HG03039 (cell line): ENCODE data around the gene COL9A1.
A peak's percentile ranks its signal among the peaks of the same experiment; 100 is the strongest.
"Not testable (repeated sequence)": the region's sequence is repeated elsewhere in the genome, so short reads cannot be mapped to it uniquely, and the experiment has no call there.

ENCODE experiments used
- ATAC-seq: cut with Tn5 transposase; IDR thresholded peaks from one replicate; pipeline ENCODE4 v1.9.1; 2021; ENCODE audit warnings: mild to moderate bottlenecking, moderate library complexity; ENCODE audit not compliant: unreplicated experiment

Gene COL9A1

GRCh38 chr6:70303034-70303525 is at the start of gene COL9A1:
COL9A1 (minus strand) TSS chr6:70303084; CDS start chr6:70302924, 160 bp downstream.
- ATAC-seq: no peak

- no peak for ATAC-seq
These were observed 48.6 kb upstream of the COL9A1 start for GRCh38 chr6:70351461-70351860.

DNA sequence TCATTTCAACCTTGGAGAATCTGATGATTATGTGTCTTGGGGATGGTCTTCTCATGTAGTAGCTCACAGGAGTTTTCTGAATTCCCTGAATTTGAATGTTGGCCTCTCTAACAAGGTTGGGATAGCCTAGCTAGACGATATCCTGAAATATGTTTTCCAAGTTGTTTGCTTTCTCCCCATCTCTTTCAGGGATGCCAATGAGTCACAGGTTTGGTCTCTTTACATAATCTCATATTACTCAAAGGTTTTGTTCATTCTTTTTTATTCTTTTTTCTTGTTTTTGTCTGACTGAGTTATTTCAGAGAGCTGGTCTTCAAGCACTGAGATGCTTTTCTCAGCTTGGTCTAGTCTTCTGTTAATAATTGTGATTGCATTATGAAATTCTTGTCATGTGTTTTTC is 42.7 kb upstream of the COL9A1 start:
- ATAC-seq: no peak

- no peak for ATAC-seq
These were observed 40.4 kb upstream of the COL9A1 start for GRCh38 chr6:70343313-70343712.

DNA sequence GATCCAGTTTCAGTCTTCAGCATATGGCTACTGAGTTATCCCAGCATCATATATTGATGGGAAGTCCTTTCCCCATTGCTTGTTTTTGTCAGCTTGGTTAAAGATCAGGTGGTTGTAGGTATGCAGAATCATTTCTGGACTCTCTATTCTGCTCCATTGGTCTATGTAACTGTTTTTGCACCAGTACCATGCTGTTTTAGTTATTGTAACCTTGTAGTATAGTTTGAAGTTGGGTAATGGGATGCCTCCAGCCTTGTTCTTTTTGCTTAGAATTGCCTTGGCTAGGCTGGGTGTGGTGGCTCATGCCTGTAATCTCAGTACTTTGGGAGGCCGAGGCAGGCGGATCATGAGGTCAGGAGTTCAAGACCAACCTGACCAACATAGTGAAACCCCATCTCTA is 36.9 kb upstream of the COL9A1 start:
- ATAC-seq: not testable (repeated sequence)

GRCh38 chr6:70338775-70339174 is 35.9 kb upstream of the COL9A1 start:
- no peak for ATAC-seq

DNA sequence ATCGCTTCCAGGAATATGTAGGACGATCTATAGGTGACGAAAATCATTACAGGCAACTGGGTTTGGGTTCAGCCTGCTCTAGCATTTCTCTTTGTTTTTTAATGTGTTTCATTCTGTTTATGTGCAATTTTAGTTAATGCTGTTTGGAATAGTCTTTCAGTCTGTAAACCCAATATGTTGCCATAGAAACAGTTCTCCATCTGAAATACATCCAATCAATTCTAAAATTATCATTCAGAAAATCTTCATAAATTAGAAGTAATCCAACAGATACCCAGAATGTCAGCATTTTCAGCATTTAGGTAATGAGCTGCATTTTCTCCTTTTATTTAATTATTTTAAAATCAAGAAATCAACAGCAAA is 34.8 kb upstream of the COL9A1 start:
- no peak for ATAC-seq

DNA sequence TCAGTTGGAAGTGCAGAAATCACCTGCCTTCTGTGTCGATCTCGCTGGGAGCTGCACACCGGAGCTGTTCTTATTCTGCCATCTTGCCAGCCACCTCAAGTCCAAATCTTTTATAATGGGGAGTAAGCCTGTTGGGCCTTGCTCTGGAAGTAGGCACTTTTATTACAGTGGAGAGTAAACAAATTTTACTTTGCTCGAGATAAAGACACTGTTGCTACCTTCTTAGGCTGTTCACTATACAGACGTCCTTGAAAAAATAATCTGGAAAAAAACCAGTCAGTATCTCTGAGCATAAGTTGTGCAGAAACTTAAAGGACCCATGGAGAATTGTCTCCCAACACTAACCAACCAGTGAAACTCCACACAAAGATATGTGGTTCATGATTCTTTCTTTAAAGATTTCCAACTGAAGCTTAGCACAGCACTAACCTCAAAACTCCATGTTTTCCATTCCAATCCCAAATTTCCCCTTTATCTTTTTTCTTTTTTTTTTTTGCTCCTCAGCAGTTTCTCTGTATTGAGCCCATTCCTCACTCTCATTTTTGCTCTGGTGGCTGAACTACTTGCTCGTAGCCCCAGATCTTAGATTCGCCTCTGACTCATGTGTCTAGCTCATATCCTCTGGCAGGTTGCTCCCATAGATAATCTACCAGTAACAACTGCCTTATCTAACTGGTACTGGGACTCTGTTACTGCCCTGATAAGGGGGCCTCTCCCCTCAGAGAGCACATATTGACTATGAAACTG is 34.3 kb upstream of the COL9A1 start:
- ATAC-seq: no peak

GRCh38 chr6:70327036-70327435 is 24.2 kb upstream of the COL9A1 start:
- no peak for ATAC-seq

- no peak for ATAC-seq
These were observed 22.1 kb upstream of the COL9A1 start for GRCh38 chr6:70325009-70325408.

GRCh38 chr6:70317799-70318198 is 14.9 kb upstream of the COL9A1 start:
- ATAC-seq: not testable (repeated sequence)

GRCh38 chr6:70315079-70315751 is 12.3 kb upstream of the COL9A1 start:
- ATAC-seq: peak; percentile 68

DNA sequence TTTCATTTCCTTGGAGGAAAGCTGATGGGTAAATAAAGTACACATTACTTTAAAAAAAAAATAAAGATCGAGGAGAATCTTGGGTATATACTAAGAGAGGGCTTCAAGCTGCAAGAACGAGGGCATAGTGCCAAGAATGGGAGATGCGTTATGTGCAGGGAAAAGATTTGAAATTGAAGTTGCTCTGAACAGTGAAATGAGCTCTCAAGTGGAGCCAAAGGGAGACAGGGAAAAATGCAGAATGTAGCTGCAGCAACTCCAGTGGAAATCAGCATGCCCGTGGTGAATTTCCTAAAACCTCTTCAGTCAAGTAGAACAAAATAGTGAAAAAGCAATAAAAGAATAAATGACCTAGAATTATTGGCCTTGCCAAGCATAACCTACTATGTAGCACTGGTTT is 11.4 kb upstream of the COL9A1 start:
- no peak for ATAC-seq

GRCh38 chr6:70312165-70312745 is 9.4 kb upstream of the COL9A1 start:
- no peak for ATAC-seq

- ATAC-seq: no peak
These were observed 7.3 kb upstream of the COL9A1 start for GRCh38 chr6:70310063-70310694.

GRCh38 chr6:70309243-70309642 is 6.4 kb upstream of the COL9A1 start:
- ATAC-seq: no peak

- ATAC-seq: not testable (repeated sequence)
These were observed 5.3 kb upstream of the COL9A1 start for GRCh38 chr6:70308142-70308541.

DNA sequence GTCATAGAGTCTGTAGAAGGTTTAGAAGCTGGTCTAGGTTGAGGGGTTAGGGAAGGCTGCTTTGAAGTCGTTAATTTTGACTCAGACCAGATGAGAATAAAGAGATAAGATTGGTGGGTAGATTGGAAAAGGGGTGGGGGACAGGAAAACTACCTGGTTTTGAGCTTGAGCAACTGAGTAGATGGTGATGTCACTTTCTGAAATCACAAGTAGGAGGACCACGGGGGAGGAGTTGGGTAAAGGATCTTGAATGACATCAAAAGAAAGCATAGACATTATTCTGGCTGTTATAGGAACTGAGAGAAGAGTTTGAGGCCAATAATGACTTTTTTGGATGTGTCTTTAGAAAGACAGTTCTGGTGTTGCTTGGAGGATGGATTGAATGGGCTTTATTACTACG is 4.1 kb upstream of the COL9A1 start:
- no peak for ATAC-seq

GRCh38 chr6:70304616-70305015 is 1.7 kb upstream of the COL9A1 start:
- no peak for ATAC-seq

DNA sequence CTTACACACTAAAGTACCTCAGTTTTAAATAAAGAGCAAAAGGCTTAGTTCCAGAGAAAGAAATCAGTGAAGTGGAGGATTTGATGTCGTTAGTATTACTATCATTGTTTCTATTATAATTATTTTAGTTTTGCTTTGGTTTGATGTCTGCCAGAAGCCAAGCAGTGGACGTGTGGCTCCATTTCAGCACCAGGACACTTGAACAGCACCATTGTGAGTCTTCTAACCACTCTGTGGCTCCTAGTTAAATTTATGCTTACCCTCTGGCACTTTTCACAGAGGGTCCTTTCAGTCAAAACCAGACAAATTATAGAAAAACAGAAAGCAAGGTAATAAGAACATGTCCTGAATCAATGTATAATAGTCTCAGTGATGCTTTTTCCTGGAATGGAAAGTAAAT is 3.4 kb downstream of the COL9A1 start:
- no peak for ATAC-seq

GRCh38 chr6:70298068-70298467 is 4.8 kb downstream of the COL9A1 start:
- ATAC-seq: no peak

- no peak for ATAC-seq
These were observed 10.7 kb downstream of the COL9A1 start for GRCh38 chr6:70292193-70292592.
